CD4-positive, alpha-beta T cell (primary cell): Measurements from ENCODE around the gene COG2. TPM values are rescaled to one million over a fixed set of nuclear protein-coding genes. Genes with fewer than 3 reads are reported as not detected.
A peak's percentile ranks its signal among the peaks of the same experiment; 100 is the strongest.

Experiments used
- ATAC-seq: fragments of 200-7000 bp; cut with Tn5 transposase; one replicate; pipeline ENCODE4 v1.10.0; 2022; ENCODE audit warnings: mild to moderate bottlenecking; ENCODE audit not compliant: poor library complexity
- CTCF ChIA-PET: fragments of 350-600 bp; sonication (Branson Sonifier 250); formaldehyde crosslinking; loops from one replicate; lab custom pipeline; 2021; ENCODE audit warnings: antibody characterized with exemption, inconsistent platforms; lab: Charles Lee
- POLR2A ChIA-PET: fragments of 350-600 bp; sonication (Branson Sonifier 250); formaldehyde crosslinking; loops from one replicate; lab custom pipeline; 2021; ENCODE audit warnings: antibody characterized with exemption, inconsistent platforms; lab: Charles Lee
- DNase-seq, 14 experiments: peaks; one replicate each; pipeline ENCODE4 v3.0.0-alpha.2; 2013 to 2020; ENCODE audit warnings: mixed read lengths in 2 of 14
- H3K27ac ChIP-seq, 2 donors: one replicate each; pipeline versions ENCODE4 v1.5.1 to v1.7.0; 2013; ENCODE audit warnings: low read length in 2 of 2, low read depth in 1 of 2, mild to moderate bottlenecking in 1 of 2
- H3K27me3 ChIP-seq, 2 experiments: 1 replicate in 1 of 2; 2 replicates in 1 of 2; pipeline versions ENCODE4 v1.6.1 to v1.7.0; 2013; ENCODE audit warnings: low read length in 2 of 2, control low read depth in 1 of 2, mild to moderate bottlenecking in 1 of 2, moderate library complexity in 1 of 2; ENCODE audit not compliant: insufficient read depth in 2 of 2, control insufficient read depth in 1 of 2
- H3K36me3 ChIP-seq: one replicate; pipeline ENCODE4 v1.6.1; 2013; ENCODE audit warnings: low read length, control low read depth; ENCODE audit not compliant: insufficient read depth
- H3K4me1 ChIP-seq: one replicate; pipeline ENCODE4 v1.6.1; 2013; ENCODE audit warnings: low read length, control low read depth; ENCODE audit not compliant: insufficient read depth
- H3K4me3 ChIP-seq: one replicate; pipeline ENCODE4 v1.5.1; 2013; ENCODE audit warnings: mild to moderate bottlenecking, low read length, moderate library complexity
- H3K9me3 ChIP-seq, 2 experiments: 1 replicate in 1 of 2; 2 replicates in 1 of 2; pipeline versions ENCODE4 v1.6.1 to v1.7.0; 2013; ENCODE audit warnings: low read length in 2 of 2, mild to moderate bottlenecking in 2 of 2, control low read depth in 1 of 2, moderate library complexity in 1 of 2; ENCODE audit not compliant: control insufficient read depth in 1 of 2, insufficient read depth in 1 of 2
- H3K27ac Mint-ChIP-seq: one replicate; pipeline ENCODE4 v1.8.0; 2020; ENCODE audit warnings: mixed read lengths
- H3K27me3 Mint-ChIP-seq: one replicate; pipeline ENCODE4 v1.8.0; 2021; ENCODE audit warnings: mixed read lengths
- H3K36me3 Mint-ChIP-seq: one replicate; pipeline ENCODE4 v1.8.0; 2021; ENCODE audit warnings: low read depth, mixed read lengths
- H3K4me1 Mint-ChIP-seq: one replicate; pipeline ENCODE4 v1.8.0; 2021; ENCODE audit warnings: low read depth, mixed read lengths
- H3K4me3 Mint-ChIP-seq: one replicate; pipeline ENCODE4 v1.8.0; 2020; ENCODE audit warnings: mild to moderate bottlenecking, mixed read lengths
- H3K9me3 Mint-ChIP-seq: one replicate; pipeline ENCODE4 v1.8.0; 2020; ENCODE audit warnings: mixed read lengths
- intact Hi-C, 2 experiments: fragments of 100-400 bp; cut with DNase I in 1 of 2; cut with micrococcal nuclease in 1 of 2; formaldehyde crosslinking; loops; one replicate each; pipeline versions ENCODE4 v1.15.1 to v1.9.0; 2023 to 2025; cut with DNase I, micrococcal nuclease
- total RNA-seq, 174 experiments: library from RNA in 2 of 174; stranded (reverse) in 2 of 174; gene quantifications; one replicate each; pipeline ENCODE4 v1.2.3 and lab custom pipeline; 2021 to 2026
- TF ChIP-seq, protein P1 (sequence below): fragments of 200-600 bp; IDR thresholded peaks from one replicate; pipeline ENCODE4 v1.8.0; 2022; ENCODE audit warnings: antibody characterized with exemption, mild to moderate bottlenecking

The COG2 gene
- total RNA-seq, 2 experiments from 2014 or later = 17.3 to 21.4 TPM

DNA sequence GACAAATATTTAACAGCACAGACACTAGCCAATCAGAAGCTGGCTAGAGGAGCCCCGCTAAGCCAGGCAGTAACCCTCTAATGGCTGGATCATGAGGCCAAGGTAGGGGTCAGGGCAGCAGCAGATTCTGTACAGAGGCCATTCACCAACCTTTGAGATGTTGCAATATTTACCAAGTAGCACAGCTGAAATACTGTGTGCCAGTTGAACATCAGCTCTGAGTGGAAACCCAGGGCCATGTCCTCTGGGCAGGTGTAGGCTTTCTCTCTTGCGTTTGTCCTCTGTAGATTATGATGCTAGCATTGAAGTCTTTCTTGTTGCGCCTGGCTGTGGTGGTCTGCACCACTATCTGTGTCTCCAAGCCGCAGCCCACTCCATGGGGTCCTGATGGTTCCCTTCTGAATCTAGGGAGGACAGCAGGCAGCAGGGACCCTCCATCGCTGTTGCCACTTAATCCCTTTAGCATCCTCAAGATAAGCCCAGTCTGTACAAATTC is 2.5 kb upstream of the COG2 start:
- H3K9me3 Mint-ChIP-seq = no peaks in the 10 kb centered on the region
- TF ChIP-seq, protein P1, sequence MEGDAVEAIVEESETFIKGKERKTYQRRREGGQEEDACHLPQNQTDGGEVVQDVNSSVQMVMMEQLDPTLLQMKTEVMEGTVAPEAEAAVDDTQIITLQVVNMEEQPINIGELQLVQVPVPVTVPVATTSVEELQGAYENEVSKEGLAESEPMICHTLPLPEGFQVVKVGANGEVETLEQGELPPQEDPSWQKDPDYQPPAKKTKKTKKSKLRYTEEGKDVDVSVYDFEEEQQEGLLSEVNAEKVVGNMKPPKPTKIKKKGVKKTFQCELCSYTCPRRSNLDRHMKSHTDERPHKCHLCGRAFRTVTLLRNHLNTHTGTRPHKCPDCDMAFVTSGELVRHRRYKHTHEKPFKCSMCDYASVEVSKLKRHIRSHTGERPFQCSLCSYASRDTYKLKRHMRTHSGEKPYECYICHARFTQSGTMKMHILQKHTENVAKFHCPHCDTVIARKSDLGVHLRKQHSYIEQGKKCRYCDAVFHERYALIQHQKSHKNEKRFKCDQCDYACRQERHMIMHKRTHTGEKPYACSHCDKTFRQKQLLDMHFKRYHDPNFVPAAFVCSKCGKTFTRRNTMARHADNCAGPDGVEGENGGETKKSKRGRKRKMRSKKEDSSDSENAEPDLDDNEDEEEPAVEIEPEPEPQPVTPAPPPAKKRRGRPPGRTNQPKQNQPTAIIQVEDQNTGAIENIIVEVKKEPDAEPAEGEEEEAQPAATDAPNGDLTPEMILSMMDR = no peak
- Histone ChIP-seq H3K4me1 (peaks cover 25% of the 10 kb centered on the region), H3K36me3 (no peaks in the 10 kb centered on the region), H3K4me3 (no peak overlapping the region), H3K27me3 (peaks cover 6 to 7% of the 10 kb centered on the region in 2 experiments), H3K9me3 (no peaks in the 10 kb centered on the region), H3K27ac (no peak overlapping the region)
- POLR2A ChIA-PET = no interaction called here
- no peak overlapping the region for H3K27ac Mint-ChIP-seq
- intact Hi-C loops = loop anchor here (5.0 to 10.0 kb wide), 9 partner anchors 228 to 1132 kb away; partner anchors contain the start of genes ARV1 (in 1 of the 2), C1orf198 (in 1 of the 2), EGLN1 (in 1 of the 2) and EXOC8 (in 1 of the 2)
- DNase-seq (no peak), ATAC-seq (no peak)
- H3K27me3 Mint-ChIP-seq = peaks cover 41% of the 10 kb centered on the region
- peaks cover 5% of the 10 kb centered on the region for H3K36me3 Mint-ChIP-seq
- peaks cover 29% of the 10 kb centered on the region for H3K4me1 Mint-ChIP-seq
- H3K4me3 Mint-ChIP-seq = no peak overlapping the region
- CTCF ChIA-PET = no interaction called here

- H3K27ac Mint-ChIP-seq = no peak overlapping the region
- TF ChIP-seq, protein P1 = no peak
- H3K9me3 Mint-ChIP-seq = no peaks in the 10 kb centered on the region
- H3K4me3 Mint-ChIP-seq = peak overlapping the region; percentile 58
- H3K36me3 ChIP-seq = peaks cover under 1% of the 10 kb centered on the region
- H3K27ac ChIP-seq = no peak overlapping the region
- peaks cover 36% of the 10 kb centered on the region for H3K27me3 Mint-ChIP-seq
- DNase-seq (no peak), ATAC-seq (no peak)
- CTCF ChIA-PET = interaction anchor here (0.9 to 1.2 kb wide), 3 partner anchors 10 to 338 kb away, joined by 3 to 8 read pairs (median 3); partner anchors contain the start of gene ARV1
- H3K27me3 ChIP-seq = peaks cover 6 to 7% of the 10 kb centered on the region in 2 experiments
- no peaks in the 10 kb centered on the region for H3K9me3 ChIP-seq
- H3K4me3 ChIP-seq = no peak overlapping the region
- POLR2A ChIA-PET = interaction anchor here (0.5 kb wide), 1 partner anchor 66 kb away, joined by 3 read pairs; no protein-coding TSS in a partner anchor
- H3K36me3 Mint-ChIP-seq = peaks cover 12% of the 10 kb centered on the region
- intact Hi-C loops = loop anchor here (5.0 to 10.0 kb wide), 9 partner anchors 226 to 1134 kb away; partner anchors contain the start of genes ARV1 (in 1 of the 2), C1orf198 (in 1 of the 2), EGLN1 (in 1 of the 2) and EXOC8 (in 1 of the 2)
- peaks cover 38% of the 10 kb centered on the region for H3K4me1 ChIP-seq
- peaks cover 43% of the 10 kb centered on the region for H3K4me1 Mint-ChIP-seq
Measured at GRCh38 chr1:230641346-230641745, 935 bp upstream of the COG2 start.

- TF ChIP-seq, protein P1 = no peak
- ATAC-seq (no peak), DNase-seq (no peak)
- peaks cover 49% of the 10 kb centered on the region for H3K4me1 Mint-ChIP-seq
- intact Hi-C loops = loop anchor here (2.0 to 10.0 kb wide), 11 partner anchors 225 to 1135 kb away; partner anchors contain the start of genes ARV1 (in 2 of the 2), TTC13 (in 2 of the 2), C1orf198 (in 1 of the 2) and EGLN1 (in 1 of the 2)
- peaks cover 17% of the 10 kb centered on the region for H3K36me3 Mint-ChIP-seq
- Histone ChIP-seq H3K9me3 (no peaks in the 10 kb centered on the region), H3K27me3 (peaks cover under 1 to 7% of the 10 kb centered on the region in 2 experiments), H3K4me1 (peaks cover 40% of the 10 kb centered on the region), H3K36me3 (peaks cover 4% of the 10 kb centered on the region), H3K4me3 (peak overlapping the region; percentile 99), H3K27ac (no peak overlapping the region)
- no peaks in the 10 kb centered on the region for H3K9me3 Mint-ChIP-seq
- ChIA-PET CTCF (interaction anchor here (0.6 to 1.2 kb wide), 4 partner anchors 9 to 931 kb away, joined by 3 to 8 read pairs (median 3); partner anchors contain the start of gene ARV1), POLR2A (interaction anchor here (0.5 to 1.3 kb wide), 5 partner anchors 66 to 1083 kb away, joined by 3 to 5 read pairs (median 3); partner anchors contain the start of gene ABCB10)
- peaks cover 31% of the 10 kb centered on the region for H3K27me3 Mint-ChIP-seq
- peak overlapping the region; percentile 87 for H3K27ac Mint-ChIP-seq
- peak overlapping the region; percentile 96 for H3K4me3 Mint-ChIP-seq
Measured at GRCh38 chr1:230641900-230642262, 400 bp upstream of the COG2 start.
